Cardiac muscle cell (in vitro differentiated cells and primary cell): ENCODE results near the gene CROT. TPM values are rescaled to one million over a fixed set of nuclear protein-coding genes. Genes with fewer than 3 reads are reported as not detected.

ENCODE experiments used
- polyA plus RNA-seq: library from polyadenylated mRNA; unstranded; fragments of >200 nt; fragmentation: Nextera tagmentation; extraction: Ambion mirVana; gene quantifications from 2 replicates; pipeline ENCODE4 v1.2.1, GENCODE V29; 2016
- total RNA-seq: library from RNA; depleted of rRNA; stranded (reverse); fragments of >200 nt; gene quantifications from 2 replicates; pipeline ENCODE4 v1.2.3, GENCODE V29; 2016

Gene CROT
- total and polyA plus RNA-seq, 2 experiments from 2014 or later: 7.7 to 10.3 TPM

Other genes starting within 250 kb of the CROT start
- 51.2 and 68.7 TPM in 2 replicates for gene DMTF1, start 193.2 kb upstream of the CROT start, total RNA-seq
- gene DMTF1, start 193.2 kb upstream of the CROT start, polyA plus RNA-seq: 44.6 and 51.7 TPM in 2 replicates
- 13.9 and 20.3 TPM in 2 replicates for gene TMEM243, start 125.9 kb upstream of the CROT start, total RNA-seq
- gene TMEM243, start 125.9 kb upstream of the CROT start, polyA plus RNA-seq: 26.2 and 38.0 TPM in 2 replicates
- 1.0 and 2.8 TPM in 2 replicates for gene ABCB4, start 130.0 kb downstream of the CROT start, total RNA-seq
- 1.4 and 1.8 TPM in 2 replicates for gene ABCB4, start 130.0 kb downstream of the CROT start, polyA plus RNA-seq